ENCODE data around the gene MRC2.

- TF ChIP-seq NFE2 (IDR thresholded peaks at IDR 0.05; ENCODE audit: low read depth) (no peak), ZNF274 (IDR thresholded peaks at IDR 0.05; ENCODE audit: borderline replicate concordance, low read depth, low read length) (no peak), E2F3 (CRISPR knock-in tag; IDR thresholded peaks at IDR 0.05) (no peak), MED1 (CRISPR knock-in tag; IDR thresholded peaks at IDR 0.05; ENCODE audit: borderline replicate concordance) (no peak), KAT7 (CRISPR knock-in tag; IDR thresholded peaks at IDR 0.05; ENCODE audit: borderline replicate concordance) (no peak), ZNF644 (tag; IDR thresholded peaks at IDR 0.05; ENCODE audit: low read depth) (no peak), CTCF (IDR thresholded peaks at IDR 0.05 in 2 of 3, conservative IDR thresholded peaks at IDR 0.05 in 1 of 3; ENCODE audit: insufficient read depth in 2 of 3, low read depth in 1 of 3, low read length in 3 of 3) (no peak), DEAF1 (CRISPR knock-in tag; IDR thresholded peaks at IDR 0.05) (no peak), ZNF253 (CRISPR knock-in tag; conservative IDR thresholded peaks at IDR 0.05) (no peak), WHSC1 (IDR thresholded peaks at IDR 0.05; ENCODE audit: low read length) (no peak), GTF2B (IDR thresholded peaks at IDR 0.05; ENCODE audit: extremely low read depth, insufficient read length) (no peak), HEY1 (CRISPR knock-in tag; IDR thresholded peaks at IDR 0.05; ENCODE audit: borderline replicate concordance) (no peak), HDAC1 (IDR thresholded peaks at IDR 0.05) (no peak), TAF1 (IDR thresholded peaks at IDR 0.05; ENCODE audit: control insufficient read depth, extremely low read depth, insufficient read depth, low read length, severe bottlenecking) (no peak)
These were observed 56.7 kb downstream of the MRC2 start for GRCh38 chr17:62684179-62684578.

Data from K562 (cell line).